Loucy (cell line): ENCODE data around the gene BPI.

Source experiments
- H2AFZ ChIP-seq: fragments of 200-600 bp; sonication (generic); 2 replicates; pipeline ENCODE4 v1.6.0; 2016; ENCODE audit warnings: antibody characterized with exemption, mild to moderate bottlenecking, low read length, moderate library complexity
- H3F3A ChIP-seq: fragments of 200-600 bp; 2 replicates; pipeline ENCODE4 v1.6.0; 2016; ENCODE audit warnings: antibody characterized with exemption, low read depth, mild to moderate bottlenecking
- H3K27me3 ChIP-seq: fragments of 200-600 bp; sonication (generic); 2 replicates; pipeline ENCODE4 v1.6.1; 2014; ENCODE audit warnings: low read length, mild to moderate bottlenecking; ENCODE audit not compliant: insufficient read depth, poor library complexity, severe bottlenecking
- H3K36me3 ChIP-seq: fragments of 200-600 bp; sonication (generic); 2 replicates; pipeline ENCODE4 v1.6.1; 2016; ENCODE audit warnings: low read length; ENCODE audit not compliant: insufficient read depth
- H3K4me1 ChIP-seq: fragments of 200-600 bp; sonication (generic); 2 replicates; pipeline ENCODE4 v1.5.1; 2014; ENCODE audit warnings: low read length, mild to moderate bottlenecking; ENCODE audit not compliant: insufficient read depth, poor library complexity, severe bottlenecking
- H3K4me2 ChIP-seq: fragments of 200-600 bp; sonication (generic); 2 replicates; pipeline ENCODE4 v1.6.0; 2014; ENCODE audit warnings: antibody characterized with exemption, low read length, low read depth, mild to moderate bottlenecking; ENCODE audit not compliant: poor library complexity, severe bottlenecking
- H3K4me3 ChIP-seq: fragments of 200-600 bp; sonication (generic); 2 replicates; pipeline ENCODE4 v1.5.1; 2014; ENCODE audit warnings: low read length, mild to moderate bottlenecking, mixed read lengths; ENCODE audit not compliant: poor library complexity, severe bottlenecking
- H3K79me2 ChIP-seq: fragments of 200-600 bp; sonication (generic); 2 replicates; pipeline ENCODE4 v1.6.1; 2014; ENCODE audit warnings: low read length; ENCODE audit not compliant: insufficient read depth
- H3K9ac ChIP-seq: fragments of 200-600 bp; sonication (generic); 2 replicates; pipeline ENCODE4 v1.6.0; 2014; ENCODE audit warnings: mild to moderate bottlenecking, low read depth, low read length, moderate library complexity; ENCODE audit not compliant: poor library complexity, severe bottlenecking
- H3K9me2 ChIP-seq: fragments of 200-600 bp; sonication (generic); replicated peaks from 2 replicates; pipeline ENCODE4 v1.6.1; 2016; ENCODE audit warnings: low read depth, low read length, mixed read lengths
- H3K9me3 ChIP-seq: fragments of 200-600 bp; sonication (generic); 2 replicates; pipeline ENCODE4 v1.6.1; 2014; ENCODE audit warnings: mild to moderate bottlenecking, antibody characterized with exemption, low read length, low read depth; ENCODE audit not compliant: insufficient read depth
- H4K20me1 ChIP-seq: fragments of 200-600 bp; sonication (generic); 2 replicates; pipeline ENCODE4 v1.6.0; 2014; ENCODE audit warnings: antibody characterized with exemption, low read length, mild to moderate bottlenecking; ENCODE audit not compliant: insufficient read depth, poor library complexity, severe bottlenecking
- CTCF ChIP-seq: fragments of 200-600 bp; sonication (generic); conservative IDR thresholded peaks from 2 replicates; pipeline ENCODE4 v1.5.1; 2014; ENCODE audit warnings: mild to moderate bottlenecking, antibody characterized with exemption, low read length
- EZH2phosphoT487 ChIP-seq: fragments of 200-600 bp; IDR thresholded peaks from 2 replicates; pipeline ENCODE4 v1.6.1; 2018; ENCODE audit warnings: antibody characterized with exemption, mild to moderate bottlenecking, moderate library complexity, borderline replicate concordance

Gene BPI

DNA sequence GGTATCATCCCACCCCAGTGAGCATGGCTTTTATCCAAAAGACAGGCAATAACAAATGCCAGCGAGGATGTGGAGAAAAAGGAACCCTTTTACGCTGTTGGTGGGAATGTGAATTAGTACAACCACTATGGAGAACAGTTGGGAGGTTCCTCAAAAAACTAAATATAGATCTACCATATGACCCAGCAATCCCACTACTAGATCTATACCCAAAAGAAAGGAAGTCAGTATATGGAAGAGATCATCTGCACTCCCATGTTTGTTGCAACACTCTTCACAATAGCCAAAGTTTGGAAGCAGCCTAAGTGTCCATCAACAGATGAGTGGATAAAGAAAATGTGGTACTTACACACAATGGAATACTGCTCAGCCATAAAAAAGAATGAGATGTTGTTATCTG, 37.5 kb upstream of the BPI start:
- no peaks in the 10 kb centered on the region for H3K9me3 ChIP-seq
- H3K4me3 ChIP-seq, result no peak overlapping the region

GRCh38 chr20:38267296-38267695, 36.7 kb upstream of the BPI start:
- TF ChIP-seq CTCF (no peak), EZH2phosphoT487 (no peak)

More for the DNA sequence above, 37.5 kb upstream of the BPI start:
- Histone ChIP-seq H3K4me2 (no peak overlapping the region), H3K27me3 (no peaks in the 10 kb centered on the region), H3K79me2 (no peaks in the 10 kb centered on the region), H3K36me3 (no peaks in the 10 kb centered on the region), H3K9me2 (no peaks in the 10 kb centered on the region), H3K9ac (no peak overlapping the region), H4K20me1 (no peaks in the 10 kb centered on the region), H3K4me1 (no peaks in the 10 kb centered on the region), H3F3A (no peaks in the 10 kb centered on the region), H2AFZ (no peak overlapping the region)
- TF ChIP-seq EZH2phosphoT487, result no peak
- no peak for TF ChIP-seq CTCF

GRCh38 chr20:38267901-38268514, 35.9 kb upstream of the BPI start:
- no peaks in the 10 kb centered on the region for H3K9me2 ChIP-seq
- H3F3A ChIP-seq, result no peaks in the 10 kb centered on the region
- no peak for TF ChIP-seq EZH2phosphoT487
- no peak for TF ChIP-seq CTCF
- H3K9ac ChIP-seq, result no peak overlapping the region
- H3K36me3 ChIP-seq, result no peaks in the 10 kb centered on the region
- H3K4me2 ChIP-seq, result no peak overlapping the region
- H2AFZ ChIP-seq, result no peak overlapping the region
- no peaks in the 10 kb centered on the region for H3K27me3 ChIP-seq
- H3K79me2 ChIP-seq, result no peaks in the 10 kb centered on the region
- no peaks in the 10 kb centered on the region for H3K4me1 ChIP-seq
- H3K9me3 ChIP-seq, result no peaks in the 10 kb centered on the region
- no peak overlapping the region for H3K4me3 ChIP-seq
- no peaks in the 10 kb centered on the region for H4K20me1 ChIP-seq

More at GRCh38 chr20:38267296-38267695, 36.7 kb upstream of the BPI start:
- H3K27me3 ChIP-seq, result no peaks in the 10 kb centered on the region
- H2AFZ ChIP-seq, result no peak overlapping the region
- H3K9me3 ChIP-seq, result no peaks in the 10 kb centered on the region
- no peaks in the 10 kb centered on the region for H4K20me1 ChIP-seq
- no peaks in the 10 kb centered on the region for H3F3A ChIP-seq
- H3K9me2 ChIP-seq, result no peaks in the 10 kb centered on the region
- no peaks in the 10 kb centered on the region for H3K4me1 ChIP-seq
- no peaks in the 10 kb centered on the region for H3K36me3 ChIP-seq
- H3K4me2 ChIP-seq, result no peak overlapping the region
- H3K9ac ChIP-seq, result no peak overlapping the region
- no peaks in the 10 kb centered on the region for H3K79me2 ChIP-seq
- no peak overlapping the region for H3K4me3 ChIP-seq
